HG03159 (cell line): ENCODE measurements around the gene KHK.
"Not testable (repeated sequence)": the region's sequence is repeated elsewhere in the genome, so short reads cannot be mapped to it uniquely, and the experiment has no call there.

Experiments
- ATAC-seq: cut with Tn5 transposase; IDR thresholded peaks from one replicate; pipeline ENCODE4 v1.9.1; 2021; ENCODE audit warnings: mild to moderate bottlenecking, moderate library complexity; ENCODE audit not compliant: unreplicated experiment

Gene KHK

DNA sequence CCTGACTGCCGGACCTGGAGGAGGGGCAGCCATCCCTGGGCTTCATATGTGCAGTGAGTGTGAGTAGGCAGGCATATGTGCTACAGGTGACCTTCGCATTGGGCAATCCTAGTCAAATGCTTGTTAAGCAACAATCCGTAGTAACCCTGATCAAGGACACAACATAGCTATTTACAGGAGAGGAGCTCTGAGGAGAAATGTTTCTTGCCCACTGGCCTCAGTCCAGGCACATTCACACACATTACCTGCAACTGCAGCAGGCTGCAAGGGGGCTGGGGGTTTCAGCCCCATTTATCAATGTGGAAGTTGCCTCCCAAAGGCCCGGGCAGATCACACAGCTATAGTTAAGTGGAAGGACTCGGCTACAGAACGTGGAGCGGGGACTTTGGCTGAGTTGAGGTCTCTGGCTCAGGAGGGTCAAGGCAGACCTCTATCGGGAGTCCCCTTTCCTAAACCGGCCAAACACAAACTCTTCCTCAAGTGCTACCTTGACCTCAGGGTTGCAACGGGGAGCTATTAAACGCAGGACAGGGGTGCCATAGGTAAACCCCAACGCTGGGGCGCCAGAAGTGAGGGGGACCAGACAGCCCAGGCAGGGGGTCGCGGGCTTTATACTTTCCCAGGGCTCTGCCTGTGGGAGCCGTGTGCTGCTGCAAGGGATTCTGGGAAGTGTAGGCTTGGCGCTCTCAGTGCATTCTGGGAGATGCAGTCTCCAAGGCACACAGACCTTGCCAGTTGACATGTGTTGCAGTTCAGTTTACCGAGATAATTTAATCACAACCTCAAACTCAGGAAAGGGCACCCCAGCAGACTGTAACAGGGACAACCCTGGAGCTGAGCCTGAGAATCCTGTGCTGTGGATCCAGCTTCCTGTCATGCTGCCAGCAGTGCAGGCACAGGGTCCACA is 9.4 kb downstream of the KHK start:
- no peak for ATAC-seq

DNA sequence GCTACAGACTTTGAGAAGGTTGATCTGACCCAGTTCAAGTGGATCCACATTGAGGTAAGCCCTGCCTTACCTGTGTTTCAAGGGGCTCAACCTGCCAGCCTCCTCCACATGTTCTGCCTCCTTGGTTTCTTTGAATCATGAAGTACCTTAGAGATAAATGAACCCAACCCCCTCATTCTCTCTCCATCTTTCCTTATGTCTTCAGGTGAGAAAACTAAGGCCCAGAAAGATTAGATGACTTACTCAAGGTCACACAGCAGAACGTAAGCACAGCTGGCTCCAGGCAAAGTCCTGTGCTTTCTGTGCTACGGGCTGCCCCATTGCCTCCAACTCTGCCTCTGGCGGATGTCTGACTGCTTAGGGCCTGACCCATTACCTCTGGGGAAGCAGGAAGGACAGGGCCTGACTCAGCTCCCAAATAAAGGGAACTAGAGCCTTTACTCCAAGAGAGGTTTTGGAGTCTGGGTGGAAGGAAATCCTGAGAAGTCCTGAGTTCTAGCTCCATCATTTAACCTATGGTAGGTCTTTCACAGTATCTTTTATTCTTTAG is 10.3 kb downstream of the KHK start:
- ATAC-seq = no peak

DNA sequence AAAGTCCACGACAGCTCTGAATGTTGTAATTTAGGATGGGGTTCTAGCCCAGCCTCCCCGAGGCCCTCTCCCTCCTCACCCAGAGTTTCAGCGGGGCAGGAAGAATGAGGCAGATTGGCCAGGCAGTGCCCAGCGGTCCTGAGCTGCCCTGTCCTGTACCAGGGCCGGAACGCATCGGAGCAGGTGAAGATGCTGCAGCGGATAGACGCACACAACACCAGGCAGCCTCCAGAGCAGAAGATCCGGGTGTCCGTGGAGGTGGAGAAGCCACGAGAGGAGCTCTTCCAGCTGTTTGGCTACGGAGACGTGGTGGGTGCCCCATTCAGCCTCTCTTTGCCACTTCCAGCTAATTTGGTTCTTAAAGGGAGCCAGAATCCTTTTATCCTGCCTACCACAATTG is 10.8 kb downstream of the KHK start:
- no peak for ATAC-seq

DNA sequence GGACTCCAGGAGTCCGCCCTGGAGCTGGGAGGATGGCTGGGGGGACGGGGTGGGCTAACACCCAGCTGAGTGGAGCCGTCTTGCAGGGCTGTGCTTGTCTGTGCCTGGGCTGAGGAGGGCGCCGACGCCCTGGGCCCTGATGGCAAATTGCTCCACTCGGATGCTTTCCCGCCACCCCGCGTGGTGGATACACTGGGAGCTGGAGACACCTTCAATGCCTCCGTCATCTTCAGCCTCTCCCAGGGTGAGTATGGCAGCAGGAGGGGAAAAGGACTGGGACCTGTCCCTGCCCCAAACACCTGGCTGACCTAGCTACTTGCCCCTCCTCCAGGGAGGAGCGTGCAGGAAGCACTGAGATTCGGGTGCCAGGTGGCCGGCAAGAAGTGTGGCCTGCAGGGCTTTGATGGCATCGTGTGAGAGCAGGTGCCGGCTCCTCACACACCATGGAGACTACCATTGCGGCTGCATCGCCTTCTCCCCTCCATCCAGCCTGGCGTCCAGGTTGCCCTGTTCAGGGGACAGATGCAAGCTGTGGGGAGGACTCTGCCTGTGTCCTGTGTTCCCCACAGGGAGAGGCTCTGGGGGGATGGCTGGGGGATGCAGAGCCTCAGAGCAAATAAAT is 12.9 kb downstream of the KHK start:
- ATAC-seq = no peak

DNA sequence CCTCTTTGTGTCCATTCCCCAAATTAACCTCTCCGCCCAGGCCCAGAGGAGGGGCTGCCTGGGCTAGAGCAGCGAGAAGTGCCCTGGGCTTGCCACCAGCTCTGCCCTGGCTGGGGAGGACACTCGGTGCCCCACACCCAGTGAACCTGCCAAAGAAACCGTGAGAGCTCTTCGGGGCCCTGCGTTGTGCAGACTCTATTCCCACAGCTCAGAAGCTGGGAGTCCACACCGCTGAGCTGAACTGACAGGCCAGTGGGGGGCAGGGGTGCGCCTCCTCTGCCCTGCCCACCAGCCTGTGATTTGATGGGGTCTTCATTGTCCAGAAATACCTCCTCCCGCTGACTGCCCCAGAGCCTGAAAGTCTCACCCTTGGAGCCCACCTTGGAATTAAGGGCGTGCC is 13.5 kb downstream of the KHK start:
- no peak for ATAC-seq

DNA sequence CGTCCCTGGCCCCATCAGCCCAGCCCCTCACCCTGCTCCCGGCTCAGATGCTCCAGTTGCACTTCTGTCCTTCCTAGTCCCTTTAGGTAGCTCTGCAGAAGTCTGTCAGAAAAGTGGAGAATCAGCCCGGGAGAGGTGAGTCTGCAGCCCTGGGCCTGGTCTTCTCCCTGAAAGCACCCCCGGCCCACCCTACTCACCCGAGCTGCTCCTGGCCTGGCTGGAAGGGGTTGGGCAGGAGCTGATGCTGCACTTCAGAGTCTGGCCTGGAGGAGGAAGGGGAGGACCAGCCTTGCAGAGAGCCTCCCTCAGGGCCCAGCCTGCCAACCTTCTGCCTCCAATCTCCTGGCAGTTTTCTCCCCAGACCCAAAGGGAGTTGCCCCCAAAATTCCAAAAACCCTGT is 15.8 kb downstream of the KHK start:
- ATAC-seq = no peak

DNA sequence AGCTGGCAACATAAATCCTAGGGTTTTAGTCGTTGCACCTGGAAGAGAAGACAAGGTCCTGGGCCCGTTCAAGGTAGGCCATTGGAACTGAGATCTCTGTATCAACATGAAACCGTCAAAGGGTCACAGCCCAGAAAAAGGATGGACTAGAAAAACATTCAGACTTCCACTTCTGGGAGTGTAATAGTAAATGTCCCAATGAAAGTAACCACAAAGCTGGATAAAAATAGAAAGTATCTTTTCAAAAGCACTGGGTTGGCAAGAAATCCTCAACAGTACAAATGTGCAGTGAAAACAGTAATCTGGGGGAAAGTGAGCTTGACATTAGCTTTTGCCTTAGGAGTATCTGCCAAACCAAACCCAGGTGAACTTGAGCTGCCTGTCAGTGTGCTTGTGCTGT is 19.4 kb downstream of the KHK start:
- no peak for ATAC-seq

DNA sequence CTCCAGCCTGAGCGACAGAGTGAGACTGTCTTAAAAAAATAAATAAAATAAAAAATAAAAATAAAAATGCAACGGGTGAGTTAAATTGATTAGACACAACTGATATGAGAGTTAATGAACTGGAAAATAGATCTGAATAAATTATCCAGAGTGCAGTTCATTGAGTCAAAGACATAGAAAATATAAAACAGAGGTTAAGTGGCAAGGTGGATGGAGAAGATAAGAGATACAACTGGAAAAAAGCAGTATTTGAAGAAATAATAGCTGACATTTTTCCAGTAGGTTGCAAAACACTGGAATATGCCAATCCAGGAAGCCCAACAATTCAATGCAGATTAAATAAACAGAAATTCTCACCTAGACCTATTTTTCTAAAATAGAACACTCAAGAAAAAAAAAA is 21.6 kb downstream of the KHK start:
- ATAC-seq = no peak

DNA sequence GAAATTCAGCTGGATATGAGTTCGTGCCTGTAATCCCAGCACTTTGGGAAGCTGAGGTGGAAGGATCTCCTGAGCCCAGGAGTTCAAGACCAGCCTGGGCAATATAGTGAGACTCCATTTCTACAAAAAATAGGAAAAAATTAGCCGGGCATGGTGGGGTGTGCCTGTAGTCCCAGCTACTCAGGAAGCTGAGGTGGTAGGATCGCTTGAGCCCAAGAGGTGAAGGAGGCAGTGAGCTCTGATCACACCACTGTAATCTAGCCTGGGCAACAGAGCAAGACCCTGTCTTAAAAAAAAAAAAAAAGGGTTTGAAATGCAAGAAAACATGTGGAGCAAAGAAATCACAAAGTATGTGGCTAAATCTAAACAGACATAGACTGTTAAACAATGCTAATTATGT is 22.5 kb downstream of the KHK start:
- no peak for ATAC-seq

DNA sequence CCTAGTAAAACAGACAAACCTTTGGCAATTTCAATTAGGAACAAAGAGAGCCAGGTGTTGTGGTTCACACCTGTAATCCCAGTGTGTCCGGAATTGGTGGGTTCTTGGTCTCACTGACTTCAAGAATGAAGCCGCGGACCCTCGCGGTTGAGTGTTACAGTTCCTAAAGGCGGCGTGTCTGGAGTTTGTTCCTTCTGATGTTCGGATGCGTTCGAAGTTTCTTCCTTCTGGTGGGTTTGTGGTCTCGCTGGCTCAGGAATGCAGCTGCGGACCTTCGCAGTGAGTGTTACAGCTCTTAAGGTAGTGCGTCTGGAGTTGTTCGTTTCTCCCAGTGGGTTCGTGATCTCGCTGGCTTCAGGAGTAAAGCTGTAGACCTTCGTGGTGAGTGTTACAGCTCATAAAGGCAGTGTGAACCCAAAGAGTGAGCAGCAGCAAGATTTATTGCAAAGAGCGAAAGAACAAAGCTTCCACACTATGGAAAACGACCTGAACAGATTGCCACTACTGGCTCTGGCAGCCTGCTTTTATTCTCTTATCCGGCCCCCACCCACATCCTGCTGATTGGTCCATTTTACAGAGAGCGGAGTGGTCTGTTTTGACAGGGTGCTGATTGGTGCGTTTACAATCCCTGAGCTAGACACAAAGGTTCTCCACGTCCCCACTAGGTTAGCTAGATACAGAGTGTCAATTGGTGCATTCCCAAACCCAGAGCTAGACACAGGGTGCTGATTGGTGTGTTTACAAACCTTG is 24.2 kb downstream of the KHK start:
- ATAC-seq = not testable (repeated sequence)

DNA sequence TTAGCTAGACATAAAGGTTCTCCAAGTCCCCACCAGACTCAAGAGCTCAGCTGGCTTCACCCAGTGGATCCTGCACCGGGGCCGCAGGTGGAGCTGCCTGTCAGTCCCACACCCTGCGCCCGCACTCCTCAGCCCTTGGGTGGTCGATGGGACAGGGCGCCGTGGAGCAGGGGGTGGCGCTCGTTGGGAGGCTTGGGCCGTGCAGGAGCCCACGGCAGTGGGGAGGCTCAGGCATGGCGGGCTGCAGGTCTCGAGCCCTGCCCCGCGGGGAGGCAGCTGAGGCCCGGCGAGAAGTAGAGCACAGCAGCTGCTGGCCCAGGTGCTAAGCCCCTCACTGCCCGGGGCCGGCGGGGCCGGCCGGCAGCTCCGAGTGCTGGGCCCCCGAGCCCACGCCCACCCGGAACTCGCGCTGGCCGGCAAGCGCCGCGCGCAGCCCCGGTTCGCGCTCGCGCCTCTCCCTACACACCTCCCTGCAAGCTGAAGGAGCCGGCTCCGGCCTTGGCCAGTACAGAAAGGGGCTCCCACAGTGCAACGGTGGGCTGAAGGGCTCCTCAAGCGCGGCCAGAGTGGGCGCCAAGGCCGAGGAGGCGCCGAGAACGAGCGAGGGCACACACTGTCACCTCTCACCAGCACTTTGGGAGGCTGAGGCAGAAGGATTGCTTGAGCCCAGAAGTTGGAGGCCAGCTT is 25.0 kb downstream of the KHK start:
- ATAC-seq = not testable (repeated sequence)

DNA sequence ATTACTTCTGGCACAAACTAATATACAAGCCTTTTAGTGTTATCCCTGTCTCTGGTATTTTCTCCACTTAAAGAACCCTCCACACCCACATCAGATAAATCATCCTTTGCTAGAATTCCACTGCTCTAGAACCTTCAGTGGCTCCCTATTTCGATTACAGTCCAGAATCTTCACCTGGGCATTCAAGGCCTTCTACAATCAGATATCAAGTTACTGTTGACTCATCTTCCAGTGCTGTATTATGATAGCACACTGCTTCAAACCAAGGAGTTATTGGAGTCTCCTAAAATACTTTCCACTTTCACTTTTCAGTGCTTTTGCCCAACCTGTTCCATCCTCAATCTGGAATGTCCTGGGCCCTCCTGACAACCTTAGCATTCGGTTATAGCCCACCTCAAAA is 28.9 kb downstream of the KHK start:
- ATAC-seq = no peak

DNA sequence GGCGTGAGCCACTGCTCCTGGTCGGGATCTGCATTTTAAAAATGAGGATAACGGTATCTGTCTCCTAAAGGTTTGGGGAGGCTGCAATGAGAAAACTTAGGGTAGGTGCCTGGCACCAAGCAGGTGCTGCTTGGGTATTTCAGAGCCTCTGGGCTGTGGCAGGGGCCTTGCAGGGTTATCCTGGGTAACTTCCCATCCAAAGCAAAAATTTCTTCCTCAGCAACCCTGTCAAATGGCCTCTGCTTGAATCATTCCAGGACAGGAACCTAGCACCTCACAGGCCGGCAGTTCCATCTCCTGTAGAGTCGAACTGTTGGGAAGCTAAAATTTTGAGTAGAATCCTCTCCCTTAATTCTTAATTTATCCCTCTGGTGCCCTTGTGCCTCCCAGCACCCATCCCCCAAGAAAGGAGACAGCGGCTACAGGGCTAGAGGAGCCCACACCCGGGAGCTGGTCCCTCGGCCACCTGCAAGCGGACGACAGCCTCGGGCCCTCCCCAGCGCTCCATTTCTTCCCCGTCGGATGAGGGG is 31.5 kb downstream of the KHK start:
- ATAC-seq = no peak

DNA sequence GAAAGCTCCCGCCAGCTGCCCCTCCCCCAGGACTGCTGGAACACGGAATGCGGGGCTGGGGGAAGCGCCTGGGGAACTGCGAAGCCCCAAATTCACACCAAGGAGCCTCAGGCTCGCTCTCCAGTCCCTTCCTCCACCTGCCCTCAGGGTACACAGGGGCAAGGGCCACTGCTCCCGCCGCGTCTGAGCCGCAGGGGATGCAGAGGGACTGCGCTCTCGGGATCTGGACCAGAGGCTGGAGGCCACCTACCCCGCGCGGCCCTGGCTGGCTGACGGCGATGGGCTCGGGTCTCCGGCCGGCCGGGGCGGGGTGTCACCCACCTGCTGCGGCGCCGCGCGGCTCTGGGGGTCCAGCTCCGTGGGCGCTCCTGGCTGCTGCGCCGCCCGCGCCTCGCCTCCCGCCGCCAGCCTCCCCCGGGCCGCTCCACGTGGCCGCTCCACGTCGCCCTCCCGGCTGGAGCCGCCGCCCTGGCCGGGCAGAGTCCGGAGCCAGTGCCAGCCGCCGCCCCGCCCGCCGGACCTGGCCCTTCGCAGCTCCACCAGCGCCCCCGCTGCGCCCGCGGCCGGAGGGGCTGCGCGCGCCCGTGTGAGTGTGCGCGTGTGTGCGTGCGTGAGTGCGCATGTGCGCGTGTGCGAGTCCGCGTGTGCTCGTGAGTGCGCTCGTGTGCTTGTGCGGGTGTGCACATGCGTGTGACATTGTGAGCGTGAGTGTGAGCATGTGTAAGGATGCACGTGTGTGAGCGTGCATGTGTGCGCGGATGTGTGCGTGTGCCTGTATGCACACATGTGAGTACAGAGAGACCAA is 32.2 kb downstream of the KHK start, which contains the start of gene CGREF1:
TSS of gene CGREF1 (minus strand) at position 604 of the 805 bp plus-strand sequence. CDS start 14,762 bp downstream, outside the sequence.
- ATAC-seq = no peak

DNA sequence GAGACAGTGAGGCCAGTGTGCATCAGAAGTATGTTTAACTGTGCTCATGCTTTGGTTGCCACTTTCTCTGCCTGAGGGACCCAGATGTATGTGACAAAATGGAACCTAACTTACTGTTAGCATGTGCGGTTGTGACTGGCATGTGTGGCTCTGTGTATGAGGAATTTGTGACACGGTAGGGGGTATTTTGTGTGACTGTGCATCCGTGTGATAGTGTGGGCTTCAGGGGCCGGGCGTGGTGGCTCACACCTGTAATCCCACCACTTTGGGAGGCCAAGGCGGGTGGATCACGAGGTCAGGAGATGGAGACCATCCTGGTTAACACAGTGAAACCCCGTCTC is 32.7 kb downstream of the KHK start:
- not testable (repeated sequence) for ATAC-seq

DNA sequence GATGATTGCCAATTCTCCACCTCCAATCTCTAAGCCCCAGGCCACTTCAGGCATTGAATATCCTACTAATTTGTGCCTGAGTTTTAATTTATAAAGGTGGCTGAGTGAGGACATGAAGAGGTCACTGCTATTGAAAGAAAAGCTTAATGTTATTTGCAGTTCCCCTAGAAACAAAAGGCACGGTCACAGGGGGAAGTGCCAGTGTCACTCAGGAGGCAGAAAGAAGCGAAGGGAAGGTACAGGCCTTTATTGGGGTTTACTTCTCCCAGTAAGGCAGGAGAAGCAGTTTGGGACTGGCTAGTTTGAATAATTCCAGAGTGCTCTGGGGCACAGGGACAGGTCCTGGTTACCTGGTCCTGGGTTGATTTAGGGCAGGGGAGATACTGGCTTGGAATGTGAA is 35.3 kb downstream of the KHK start:
- no peak for ATAC-seq

DNA sequence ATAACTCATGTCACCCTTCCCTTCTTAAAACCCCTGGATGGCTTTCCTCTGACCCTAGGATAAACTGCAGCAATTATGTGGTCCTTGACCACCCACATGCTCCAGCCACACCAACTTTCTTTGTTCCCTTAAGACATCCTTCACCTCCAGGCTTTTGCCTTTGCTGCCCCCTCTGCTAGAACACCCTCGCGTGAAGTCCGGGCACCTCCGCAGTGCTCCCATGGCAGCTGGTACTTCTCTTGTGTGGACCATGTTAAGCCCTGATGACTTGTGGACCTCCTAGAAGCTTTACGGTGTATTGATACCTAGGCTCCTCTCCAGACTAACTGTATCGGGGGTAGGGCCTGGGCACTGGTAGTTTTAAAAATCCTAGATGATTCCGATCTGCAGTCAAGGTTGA is 36.2 kb downstream of the KHK start:
- ATAC-seq = no peak

DNA sequence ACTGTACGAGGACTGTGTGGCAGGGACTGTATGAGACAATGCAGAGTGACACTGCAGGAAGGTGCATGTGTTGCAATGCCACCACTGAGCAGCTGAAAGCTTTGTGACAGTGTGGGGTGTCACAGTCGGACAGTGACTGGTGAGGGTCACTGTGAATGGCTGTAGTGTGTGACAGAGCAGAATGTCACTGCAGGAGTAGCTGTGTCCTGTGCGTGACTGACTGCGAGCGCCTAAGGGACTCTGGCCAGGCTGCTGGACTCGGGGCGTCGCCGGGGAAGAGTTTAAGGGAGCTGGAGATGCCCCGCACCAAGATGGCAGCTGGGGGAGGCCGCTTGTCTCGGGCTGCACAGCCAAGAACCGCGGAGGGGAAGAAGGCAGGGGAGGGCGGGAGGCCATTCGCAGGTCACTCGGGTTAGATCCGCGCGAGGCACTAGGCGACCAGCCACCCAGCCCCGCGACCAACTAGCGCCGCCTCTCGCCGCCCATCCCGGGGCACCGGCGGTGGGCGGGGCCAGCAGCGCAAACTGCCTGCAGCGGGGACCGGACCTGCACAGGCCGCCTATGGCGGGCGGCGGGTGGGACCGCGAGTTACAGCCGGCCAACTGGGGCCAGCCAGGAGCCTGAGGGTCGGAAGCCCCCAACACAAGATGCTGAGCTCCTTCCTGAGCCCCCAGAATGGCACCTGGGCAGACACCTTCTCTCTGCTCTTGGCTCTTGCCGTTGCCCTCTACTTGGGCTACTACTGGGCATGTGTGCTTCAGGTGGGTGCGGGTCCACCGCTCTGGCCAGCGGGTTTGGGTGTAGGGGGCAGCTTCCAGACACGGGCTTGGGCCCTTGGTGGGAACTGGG is 37.0 kb downstream of the KHK start, which contains the start of gene ABHD1:
TSS of gene ABHD1 (plus strand) at position 514 of the 849 bp plus-strand sequence. CDS start at position 648, 134 bp downstream.
- ATAC-seq = no peak

DNA sequence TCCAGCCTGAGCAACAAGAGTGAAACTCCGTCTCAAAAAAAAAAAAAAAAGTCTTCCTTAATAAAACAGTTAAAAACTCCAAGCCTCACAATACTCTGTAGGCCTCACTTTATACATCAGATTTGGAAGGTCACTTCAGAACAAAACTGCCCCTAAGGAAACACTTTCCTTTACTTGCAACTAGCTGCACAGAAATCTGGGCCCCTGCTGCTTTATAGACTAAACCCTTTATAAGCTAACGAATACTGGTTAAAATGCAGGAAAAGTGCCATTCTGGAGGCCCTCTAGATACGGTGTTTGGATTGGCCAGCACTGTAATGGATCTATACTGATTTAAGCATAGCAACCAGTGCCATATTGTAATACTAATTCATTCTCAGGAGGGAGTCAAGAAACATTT is 38.5 kb downstream of the KHK start:
- ATAC-seq = no peak
